GM12891 (cell line): ENCODE measurements around the gene SOX10.

Experiments used
- POLR2AphosphoS5 ChIP-seq: IDR thresholded peaks from 2 replicates; pipeline ENCODE4 v1.6.1; 2011; ENCODE audit warnings: low read depth, low read length, control low read depth
- SPI1 ChIP-seq: IDR thresholded peaks from 2 replicates; pipeline ENCODE4 v1.6.1; 2011; ENCODE audit warnings: low read depth, low read length, control low read depth
- TAF1 ChIP-seq: IDR thresholded peaks from 2 replicates; pipeline ENCODE4 v1.6.1; 2011; ENCODE audit warnings: low read depth, low read length, control low read depth

DNA sequence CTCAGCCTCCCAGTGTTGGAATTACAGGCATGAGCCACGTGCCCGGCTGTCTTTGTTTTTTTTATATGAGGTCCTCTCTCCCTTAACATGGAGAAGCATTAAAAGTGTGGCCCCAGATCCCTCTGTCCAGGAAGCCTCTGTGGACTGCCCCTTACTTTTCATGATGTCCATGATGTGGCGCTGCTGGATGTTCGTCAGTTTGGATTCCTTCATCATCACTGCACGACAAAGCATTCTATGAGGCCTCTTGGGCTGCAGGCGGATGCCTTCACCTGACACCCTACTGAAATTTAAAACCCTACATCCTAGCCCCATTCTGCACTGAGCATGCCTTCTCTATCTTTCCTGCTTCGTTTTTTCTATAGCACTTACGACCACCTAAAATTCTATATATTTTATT is 33.0 kb downstream of the SOX10 start:
- no peak for TF ChIP-seq TAF1
- no peak for TF ChIP-seq SPI1
- no peak for TF ChIP-seq POLR2AphosphoS5
